DMS 273 (cell line): ENCODE results near the gene PALLD.
"Not testable (repeated sequence)": the region's sequence is repeated elsewhere in the genome, so short reads cannot be mapped to it uniquely, and the experiment has no call there.

Source experiments
- DNase-seq: peaks from one replicate; lab custom pipeline; 2025; ENCODE audit not compliant: unreplicated experiment; lab: John Stamatoyannopoulos, UW

Gene PALLD

DNA sequence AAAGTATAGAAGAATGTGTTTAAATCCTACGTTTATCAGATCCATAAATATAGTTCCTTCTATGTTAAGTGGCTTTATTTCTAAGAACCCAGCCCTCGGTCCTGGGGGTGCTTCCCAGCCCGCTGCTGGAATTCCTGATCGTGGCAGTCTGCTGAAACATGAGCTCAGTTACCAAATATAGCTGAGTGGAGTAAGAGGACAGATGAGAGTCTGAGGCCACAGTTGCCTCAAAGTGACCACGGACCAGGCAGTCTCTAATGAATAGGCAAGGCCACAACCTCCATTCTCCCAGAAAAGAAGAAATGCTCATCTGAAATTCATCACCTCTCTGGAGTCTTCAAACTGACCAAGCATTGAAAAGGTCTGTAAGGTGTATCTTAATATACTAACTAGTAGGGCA, at the start of gene PALLD:
TSS of gene PALLD (plus strand) at position 219 of the 400 bp plus-strand sequence.
- peak; percentile 60 for DNase-seq

- not testable (repeated sequence) for DNase-seq
Measured at GRCh38 chr4:168449063-168449462, 47.8 kb upstream of the PALLD start.

- DNase-seq, result no peak
Measured at GRCh38 chr4:168449719-168450452, 47.0 kb upstream of the PALLD start.

DNA sequence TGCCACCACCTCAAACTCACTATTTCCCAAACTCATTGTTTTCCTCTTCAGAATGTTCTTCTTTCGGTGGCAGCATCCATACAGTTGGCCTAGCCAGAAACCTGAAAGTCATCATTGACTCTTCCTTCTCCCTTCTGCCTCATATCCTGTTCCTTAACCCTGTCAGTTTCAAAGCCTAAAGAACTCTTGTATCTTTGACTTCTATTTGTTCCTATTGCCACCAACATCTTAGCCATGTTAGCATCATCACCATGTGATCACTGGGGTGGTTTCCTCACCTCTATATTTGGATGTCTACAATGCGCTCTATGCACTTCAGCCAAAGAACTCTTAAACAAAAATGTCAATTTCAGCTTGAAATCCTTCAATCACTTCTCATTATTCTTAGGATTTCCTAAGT, 45.5 kb upstream of the PALLD start:
- no peak for DNase-seq

GRCh38 chr4:168451744-168452390, 45.0 kb upstream of the PALLD start:
- peak; percentile 1 for DNase-seq

DNA sequence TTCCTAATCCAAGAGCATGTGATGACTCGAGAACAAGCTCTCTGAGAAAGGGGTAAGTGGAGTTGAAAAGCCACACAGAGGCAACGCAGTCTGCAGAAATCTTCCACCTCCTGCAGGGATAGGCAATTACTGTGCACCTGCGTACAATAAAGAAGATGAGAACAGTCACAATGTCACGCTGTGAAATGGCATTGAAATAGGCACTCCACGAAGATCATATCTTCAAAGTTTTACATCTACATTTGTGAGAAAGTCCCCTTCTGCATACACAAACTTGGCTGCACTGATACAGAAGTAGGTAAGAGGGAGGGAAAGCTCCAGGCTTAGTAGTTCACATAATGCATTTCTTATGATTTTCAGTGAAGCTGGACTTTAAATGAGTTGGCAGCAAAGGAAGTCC, 43.7 kb upstream of the PALLD start:
- no peak for DNase-seq

GRCh38 chr4:168458256-168458655, 38.6 kb upstream of the PALLD start:
- DNase-seq, result not testable (repeated sequence)

DNA sequence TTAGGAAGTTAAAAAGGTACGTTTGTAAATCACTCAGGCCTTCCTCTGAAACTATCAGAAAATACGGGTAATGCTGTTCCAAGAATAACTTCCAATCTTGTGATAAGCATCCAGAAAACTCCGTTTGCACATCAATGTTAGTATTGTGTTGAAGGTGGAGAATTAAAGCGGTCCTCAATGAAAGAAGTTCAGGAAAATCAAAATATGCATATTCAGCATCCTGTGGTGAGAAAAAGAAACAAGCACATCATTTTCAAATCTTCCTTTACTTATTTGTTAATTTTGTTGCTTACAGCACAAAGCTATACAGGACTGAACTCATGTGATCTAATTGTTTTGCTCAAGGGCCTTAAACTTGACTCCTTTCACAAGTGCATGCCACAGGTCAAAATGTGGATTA, 35.0 kb upstream of the PALLD start:
- no peak for DNase-seq

DNA sequence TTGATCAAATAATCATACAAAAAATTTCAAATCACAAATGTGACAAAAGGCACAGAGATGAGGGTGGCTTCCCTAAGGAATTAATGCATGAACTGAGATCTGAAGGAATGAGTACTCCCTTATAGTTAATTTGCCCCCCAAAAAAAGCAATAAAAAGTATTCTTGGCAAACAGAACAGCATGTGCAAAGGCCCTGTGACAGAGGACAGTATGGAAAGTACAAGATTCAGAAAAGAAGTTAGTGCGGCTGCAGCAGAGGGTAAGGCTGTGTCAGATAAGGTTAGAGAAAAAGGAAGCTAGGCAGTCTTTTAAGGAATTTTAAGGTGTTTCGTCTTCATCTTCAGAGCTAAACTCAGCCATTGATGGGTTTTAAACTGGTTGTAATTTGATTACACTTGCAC, 23.9 kb upstream of the PALLD start:
- DNase-seq, result no peak

GRCh38 chr4:168474660-168475320, 22.1 kb upstream of the PALLD start:
- no peak for DNase-seq

DNA sequence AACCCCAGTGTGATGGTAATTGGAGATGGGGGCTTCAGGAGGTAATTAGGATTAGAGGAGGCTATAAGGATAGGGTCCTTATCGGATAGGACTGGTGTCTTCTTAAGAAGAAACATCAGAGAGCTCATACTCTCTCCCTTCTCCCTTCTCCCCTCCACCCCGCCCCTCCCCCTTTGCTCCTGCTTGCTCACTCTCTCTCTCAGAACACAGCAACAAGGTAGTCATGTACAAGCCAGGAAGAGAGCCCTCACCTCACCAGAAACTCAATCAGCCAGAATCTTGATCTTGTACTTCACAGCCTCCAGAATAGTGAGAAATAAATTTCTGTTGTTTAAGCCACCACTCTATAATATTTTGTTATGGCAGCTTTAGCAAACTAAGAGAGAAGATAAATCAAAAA, 21.1 kb upstream of the PALLD start:
- peak; percentile 10 for DNase-seq

DNA sequence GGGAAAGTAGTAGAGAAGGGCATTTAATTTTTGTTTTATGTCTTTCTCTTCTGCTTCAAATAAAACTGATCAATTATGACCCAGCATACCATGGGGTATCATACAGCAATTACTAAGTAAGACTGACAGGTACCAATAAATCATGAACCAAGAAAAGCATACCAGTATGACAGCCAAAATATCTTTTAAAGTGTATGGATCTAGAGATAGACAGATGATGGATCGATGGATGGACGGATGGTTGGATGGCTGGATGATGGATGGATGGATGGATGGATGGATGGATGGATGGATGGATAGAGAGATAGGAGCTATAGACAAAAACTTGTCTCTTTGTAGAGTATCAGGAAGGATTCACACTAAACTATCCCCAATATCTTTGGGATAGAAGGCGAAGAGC, 18.0 kb upstream of the PALLD start:
- no peak for DNase-seq

- DNase-seq, result peak; percentile 72
Measured at GRCh38 chr4:168480931-168481611, 15.8 kb upstream of the PALLD start.

GRCh38 chr4:168483811-168484210, 13.0 kb upstream of the PALLD start:
- no peak for DNase-seq

GRCh38 chr4:168484626-168485025, 12.2 kb upstream of the PALLD start:
- DNase-seq, result no peak

GRCh38 chr4:168485156-168485910, 11.5 kb upstream of the PALLD start:
- DNase-seq, result no peak

DNA sequence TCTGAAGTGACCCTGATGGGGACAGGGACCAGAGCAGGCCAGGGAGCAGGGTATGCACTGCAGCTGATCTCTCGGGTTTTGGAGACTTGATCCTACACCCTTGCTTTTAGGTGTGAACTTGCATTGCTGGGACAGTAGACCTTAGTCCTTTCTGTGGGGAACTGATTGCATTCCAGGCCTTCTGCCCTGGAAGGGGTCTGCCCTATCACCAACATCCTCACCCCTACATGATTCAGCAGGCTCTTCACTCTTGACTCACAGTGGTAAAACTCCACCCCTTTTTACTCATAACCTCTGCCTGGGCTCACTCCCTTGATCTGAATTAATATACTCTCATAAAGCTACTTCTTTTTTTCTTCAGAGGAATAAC, 10.0 kb upstream of the PALLD start:
- DNase-seq, result no peak

- DNase-seq, result no peak
Measured at GRCh38 chr4:168487282-168488035, 9.4 kb upstream of the PALLD start.

DNA sequence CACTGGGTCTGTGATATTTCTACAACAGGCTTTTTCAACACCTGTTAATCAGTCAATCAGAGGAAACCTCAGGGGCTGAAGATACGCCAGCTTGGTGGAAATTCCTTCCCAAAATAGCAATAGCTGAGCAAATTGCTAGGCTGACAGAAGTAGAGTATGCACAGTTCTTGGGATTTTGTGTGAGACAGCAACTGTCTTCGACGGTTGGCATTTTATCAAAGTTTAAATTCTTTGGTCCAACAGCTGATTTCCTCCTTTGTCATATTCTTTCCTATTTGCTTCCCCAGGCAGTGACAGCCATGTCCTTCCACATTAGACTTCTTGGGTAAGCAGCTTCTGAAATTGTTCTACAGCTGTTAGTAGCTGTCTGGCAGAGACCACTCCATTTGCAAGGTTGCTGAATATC, 8.0 kb upstream of the PALLD start:
- DNase-seq, result peak; percentile 54

DNA sequence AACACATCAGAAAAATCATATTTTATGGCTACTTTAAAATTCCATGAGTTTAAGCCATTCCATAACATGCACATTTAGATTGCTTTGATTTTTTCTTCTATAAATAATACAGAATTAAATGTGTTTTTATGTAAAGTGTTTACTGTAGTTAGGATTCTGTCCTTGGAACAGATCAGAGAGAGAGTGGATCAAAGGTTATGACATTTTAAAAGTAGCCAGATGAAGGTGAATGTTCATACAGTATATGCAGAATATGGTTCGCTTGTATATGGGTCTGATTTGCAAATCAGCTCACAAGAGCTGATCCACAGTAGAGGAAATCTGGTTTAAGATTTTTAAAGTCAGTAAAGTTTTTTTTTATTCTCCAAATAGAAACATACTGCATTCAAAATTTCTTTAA, 7.2 kb upstream of the PALLD start:
- DNase-seq, result no peak
